HG03175 (cell line): ENCODE measurements around the gene IRX3.

Experiments used
- ATAC-seq: cut with Tn5 transposase; IDR thresholded peaks from one replicate; pipeline ENCODE4 v1.9.1; 2021; ENCODE audit warnings: mild to moderate bottlenecking, moderate library complexity; ENCODE audit not compliant: unreplicated experiment

IRX3 gene

DNA sequence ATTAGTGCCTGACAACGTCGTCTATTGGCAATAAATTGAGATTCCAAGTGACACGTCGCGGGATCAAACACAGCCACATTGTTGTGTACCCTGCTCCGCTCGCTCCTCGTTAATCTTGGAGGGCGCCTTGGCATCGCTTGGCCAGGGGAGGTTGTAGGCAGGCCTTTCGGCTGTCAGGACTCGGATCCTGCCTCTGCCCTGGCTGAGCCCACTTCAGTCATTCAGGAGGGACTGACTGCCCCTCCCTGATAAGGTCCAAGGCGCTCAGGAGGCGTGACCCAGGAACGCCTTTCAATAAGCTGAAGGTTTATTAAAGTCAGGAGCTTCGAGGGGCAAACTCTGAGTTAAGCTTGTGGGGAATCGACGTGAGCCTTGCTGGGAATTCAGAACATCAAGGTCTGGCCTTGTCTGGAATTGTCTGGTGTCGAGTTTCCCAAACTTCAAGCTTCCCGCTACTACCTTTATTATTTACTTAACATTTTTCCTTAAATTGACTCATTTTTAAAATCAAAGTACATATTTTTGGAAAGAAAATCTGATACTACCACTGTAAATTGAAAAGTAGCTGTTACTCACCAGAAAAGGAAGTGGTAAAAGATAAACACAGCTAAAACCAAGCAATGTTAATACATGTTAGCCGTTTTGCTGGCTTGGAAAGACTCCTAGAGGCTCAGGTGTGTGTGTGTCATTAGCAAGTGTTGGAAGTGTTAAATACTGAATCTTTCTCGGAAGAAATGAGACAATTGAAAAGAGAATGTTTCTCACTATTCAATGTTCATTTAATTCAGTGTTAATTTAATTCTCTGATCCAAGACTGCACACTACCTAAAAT is 5.3 kb upstream of the IRX3 start:
- no peak for ATAC-seq

DNA sequence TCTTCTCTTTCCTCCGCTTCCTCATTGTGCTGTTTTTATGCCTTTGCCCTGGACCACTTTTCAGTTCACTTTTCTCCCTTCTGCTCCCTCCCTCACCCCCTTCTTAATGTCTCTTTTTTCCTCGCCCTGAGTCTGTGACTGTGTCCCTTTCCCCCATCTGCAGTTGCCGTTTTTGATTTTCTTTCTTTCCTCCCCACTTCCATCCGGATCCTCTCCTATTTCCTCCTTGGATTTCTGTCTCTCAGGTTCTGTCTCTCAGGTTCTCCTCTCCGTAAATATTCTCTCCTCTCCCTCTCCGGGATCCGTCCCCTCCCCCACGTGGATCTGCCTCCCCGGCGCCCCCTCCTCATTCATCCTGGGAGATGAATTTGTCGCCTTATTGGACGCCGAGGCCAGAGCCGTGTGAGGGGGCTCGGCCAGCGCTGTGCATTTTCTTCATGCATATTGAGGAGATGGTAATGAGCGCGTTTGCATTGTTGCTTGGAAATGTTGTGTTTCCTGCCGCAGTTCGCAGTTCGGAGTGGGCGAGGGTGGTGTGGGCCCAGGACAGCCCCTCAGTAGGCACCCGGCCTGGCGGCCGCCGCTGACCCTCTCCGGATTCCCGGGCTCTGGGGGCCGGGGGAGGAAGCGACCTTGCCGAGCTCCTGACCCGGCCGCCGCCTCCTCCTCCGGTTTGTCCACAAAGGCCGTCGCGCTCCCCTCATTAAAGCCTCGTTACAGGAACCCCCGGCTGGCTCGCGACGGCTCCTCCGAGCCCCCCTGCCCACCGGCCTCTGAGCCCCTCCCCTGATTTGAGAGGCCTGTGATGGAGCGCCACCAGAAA is 4.5 kb upstream of the IRX3 start:
- ATAC-seq, result no peak

DNA sequence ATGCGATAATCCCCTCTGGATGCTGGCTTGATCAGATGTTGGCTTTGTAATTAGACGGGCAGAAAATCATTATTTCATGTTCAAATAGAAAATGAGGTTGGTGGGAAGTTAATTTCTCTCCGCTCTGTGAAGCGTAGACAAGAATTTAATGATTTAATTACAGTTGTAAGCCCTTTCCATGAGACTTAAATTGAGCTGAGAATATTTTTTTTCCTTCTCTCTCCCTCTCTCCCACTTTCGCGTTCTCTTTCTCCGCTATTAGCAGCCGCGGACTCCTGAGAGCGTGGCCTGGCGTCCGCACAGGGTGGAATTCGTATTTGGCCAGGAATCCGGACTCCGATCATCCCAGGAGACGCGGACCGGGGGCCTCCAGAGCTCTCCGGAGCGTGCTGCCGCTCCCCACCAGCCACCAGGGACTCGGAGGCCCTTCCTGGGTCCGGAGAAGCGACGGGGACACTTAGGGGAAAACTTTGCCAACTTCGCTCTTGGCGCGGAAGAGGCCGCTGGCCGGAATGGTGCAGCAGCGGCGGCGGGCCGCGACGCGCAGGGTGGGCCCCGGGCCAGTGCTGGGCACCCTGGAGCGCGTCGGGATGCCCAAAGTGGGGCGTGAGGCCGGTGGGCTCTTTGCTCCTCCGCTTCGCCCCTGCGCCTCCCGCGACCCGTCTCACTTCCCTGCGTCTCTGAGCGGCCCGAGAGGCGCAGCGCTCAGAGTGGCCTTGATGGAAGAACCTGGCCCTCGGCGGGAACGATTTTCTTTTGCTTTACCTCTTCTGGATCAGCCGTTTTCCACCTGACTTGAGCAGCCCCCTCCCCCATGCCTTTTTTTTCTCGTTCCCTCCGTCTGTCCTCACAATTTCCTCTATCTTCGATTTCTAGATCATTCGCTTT is 3.6 kb upstream of the IRX3 start:
- ATAC-seq, result no peak

DNA sequence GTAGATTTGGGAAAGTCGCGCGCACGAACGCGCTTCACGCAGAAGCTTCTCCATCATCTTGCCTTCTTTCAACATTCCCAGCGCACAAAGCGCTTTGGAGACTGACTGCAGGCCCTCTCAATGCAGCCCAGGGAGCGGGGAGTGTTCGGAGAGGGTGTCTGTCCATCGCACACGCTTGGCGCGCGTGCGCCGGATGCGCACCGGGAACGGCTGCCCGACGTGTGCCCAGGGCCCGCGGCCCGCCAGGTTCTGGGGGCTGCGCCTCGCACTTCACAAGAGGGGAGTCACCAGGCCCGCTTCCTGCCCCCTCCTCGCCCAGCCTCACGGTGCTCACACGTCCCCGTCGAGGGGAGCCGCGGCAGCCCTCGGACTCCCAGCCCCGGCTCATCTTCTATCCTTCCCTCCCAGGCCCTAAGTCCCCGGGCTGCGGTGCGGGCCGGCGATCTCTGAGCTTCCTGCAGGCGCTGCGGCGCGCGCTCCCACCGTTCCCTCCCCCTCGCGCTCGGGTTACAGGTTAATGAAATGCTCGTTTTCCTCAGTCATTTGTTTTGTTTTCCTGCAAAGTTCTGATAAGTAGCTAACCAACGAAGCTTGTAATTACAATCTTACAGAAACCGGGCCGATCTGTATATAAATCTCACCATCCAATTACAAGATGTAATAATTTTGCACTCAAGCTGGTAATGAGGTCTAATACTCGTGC is 2.8 kb upstream of the IRX3 start:
- no peak for ATAC-seq

DNA sequence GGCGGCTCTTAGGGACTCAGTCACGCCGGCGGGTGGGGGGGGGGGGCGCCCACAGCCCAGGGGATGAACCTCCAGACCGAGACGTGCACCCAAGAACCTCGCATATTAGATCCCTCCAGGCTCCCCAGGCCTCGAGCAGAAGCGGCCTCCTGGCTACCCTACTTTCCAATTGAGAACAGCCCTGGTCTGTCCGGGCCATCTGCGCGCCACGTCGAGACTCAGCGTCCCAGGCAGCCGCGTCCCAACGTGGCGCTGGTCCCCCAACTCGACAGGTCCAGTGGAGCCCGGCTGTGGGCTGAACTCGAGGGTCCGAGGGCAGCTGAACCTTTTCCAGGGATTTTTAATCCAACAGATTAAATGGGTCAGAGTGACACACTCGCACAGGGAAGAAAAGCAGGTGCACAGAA is 2.3 kb upstream of the IRX3 start:
- no peak for ATAC-seq

DNA sequence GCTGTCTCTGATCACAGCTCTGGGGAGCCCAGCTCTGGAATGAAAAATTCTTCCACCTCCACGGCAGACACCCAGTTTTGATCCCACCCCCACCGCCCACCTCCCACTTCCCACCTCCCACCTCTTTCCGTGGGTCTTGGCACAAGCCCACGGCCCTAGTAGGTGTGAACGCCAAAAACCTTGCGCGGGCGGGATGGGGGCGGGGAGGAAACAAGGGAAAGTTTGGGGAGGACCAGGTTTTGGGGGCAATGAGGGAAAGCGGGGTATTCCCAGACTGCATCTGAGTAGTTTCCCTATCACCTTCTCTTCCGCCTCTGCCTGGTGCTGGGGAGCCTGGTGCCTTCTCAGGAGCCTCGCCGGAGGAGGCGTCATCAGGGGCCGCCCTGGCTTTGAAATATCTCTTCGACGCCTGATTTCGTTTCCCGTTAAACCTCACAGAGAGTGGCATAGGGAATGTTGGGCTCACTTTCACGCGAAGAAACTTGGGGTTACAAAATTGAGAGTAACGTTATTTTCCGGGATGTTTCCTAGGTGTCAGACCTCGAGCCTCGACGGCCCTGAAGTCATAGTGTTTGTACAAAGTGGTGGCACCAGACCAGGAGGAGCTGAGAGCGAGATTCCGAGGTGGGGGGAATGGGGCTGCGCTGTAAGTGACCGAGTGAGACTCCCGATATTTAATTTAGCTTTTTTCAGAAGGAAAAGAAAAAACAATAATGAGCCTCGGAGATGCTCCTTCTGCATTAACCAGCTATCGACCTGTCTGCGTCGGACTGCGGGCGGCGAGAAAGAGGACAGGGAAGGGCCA is 1.6 kb upstream of the IRX3 start:
- no peak for ATAC-seq

DNA sequence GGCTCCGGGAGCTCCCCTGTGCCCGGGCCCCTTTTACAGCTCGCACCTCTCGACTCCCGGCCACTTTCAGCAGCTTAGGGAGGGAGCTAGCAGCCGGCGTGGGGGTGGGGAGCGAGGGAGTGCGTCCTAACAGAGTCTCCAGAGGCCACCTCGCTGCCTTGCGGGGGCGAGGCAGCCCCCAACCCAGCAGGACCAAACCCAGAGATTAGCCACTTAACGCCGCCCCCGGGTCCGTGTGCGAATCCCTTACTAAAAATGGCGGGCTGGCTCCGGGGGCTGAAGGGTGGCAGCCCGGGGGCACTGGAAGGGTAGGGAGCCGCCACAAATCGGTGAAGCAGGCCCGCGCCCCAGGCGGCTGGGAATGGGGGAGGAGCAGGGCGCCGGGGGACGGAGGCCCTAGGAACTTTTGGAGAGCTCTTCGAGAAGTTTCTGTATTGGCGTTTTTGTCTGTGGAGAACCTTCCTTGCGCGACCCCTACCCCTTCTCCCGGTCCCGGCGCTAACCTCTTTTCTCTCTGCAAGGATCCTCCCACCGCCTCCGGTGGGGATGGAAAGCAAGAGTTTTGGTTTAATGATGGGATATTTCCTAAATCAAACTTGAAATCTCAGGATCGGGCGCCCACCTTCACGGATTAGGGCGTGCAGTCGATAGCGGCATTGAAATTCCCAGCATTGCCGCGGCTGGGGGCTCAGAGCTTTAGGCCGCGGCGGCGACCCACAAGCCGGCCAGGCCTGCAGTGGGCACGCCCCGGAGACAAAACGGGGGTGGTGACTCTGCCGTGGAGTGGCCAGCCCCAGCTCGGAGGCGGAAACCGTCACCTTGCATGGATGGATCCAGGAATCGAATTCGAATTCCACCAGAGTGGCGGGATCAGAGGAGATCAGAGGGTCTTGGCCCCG is 793 bp upstream of the IRX3 start:
- ATAC-seq, result no peak

DNA sequence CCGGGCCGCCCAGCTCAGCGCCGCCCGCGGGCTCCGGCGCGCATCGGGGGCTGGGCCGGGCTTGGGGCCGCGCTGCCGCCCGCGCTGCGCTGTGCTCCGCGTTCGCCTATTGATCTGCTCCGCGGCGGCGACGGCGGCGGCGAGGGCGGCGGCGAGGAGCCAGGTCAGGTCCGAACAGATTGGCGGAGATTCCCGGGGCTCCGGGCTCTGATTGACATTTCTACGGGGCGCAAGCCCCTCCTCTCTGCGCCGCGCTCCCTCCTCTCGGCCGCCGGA is 559 bp downstream of the IRX3 start:
- no peak for ATAC-seq

DNA sequence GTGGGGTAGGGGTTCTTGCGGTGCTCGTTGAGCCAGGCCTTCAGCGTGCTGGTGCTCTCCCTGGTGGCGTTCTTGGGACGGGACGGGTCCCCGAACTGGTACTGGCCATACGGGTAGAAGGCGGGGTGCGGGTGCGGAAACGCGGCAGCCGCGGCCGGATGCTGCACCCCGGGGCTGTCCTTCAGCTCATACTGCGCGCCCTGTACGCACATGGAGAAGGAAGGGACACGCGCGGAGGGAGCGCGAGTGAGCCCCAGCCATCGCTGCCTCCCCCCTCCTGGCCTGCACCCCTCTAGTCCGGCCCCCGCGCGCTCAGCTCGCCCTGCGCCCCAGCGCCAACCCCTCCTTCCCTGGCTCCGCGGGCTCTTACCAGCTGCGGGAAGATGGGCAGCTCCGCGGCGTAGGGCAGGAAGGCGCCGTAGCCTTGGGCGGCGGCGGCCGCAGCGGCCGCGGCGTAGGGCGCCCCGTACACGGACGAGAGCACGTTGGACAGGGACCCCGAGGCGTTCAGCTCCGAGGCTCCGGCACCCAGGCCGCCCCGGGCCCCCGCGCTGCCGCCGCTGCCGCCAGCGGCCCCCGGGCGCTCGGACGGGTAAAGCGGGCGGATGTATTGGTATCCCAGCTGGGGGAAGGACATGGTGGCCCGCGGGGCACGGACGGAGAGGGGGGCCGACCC is 1.0 kb downstream of the IRX3 start:
- no peak for ATAC-seq

DNA sequence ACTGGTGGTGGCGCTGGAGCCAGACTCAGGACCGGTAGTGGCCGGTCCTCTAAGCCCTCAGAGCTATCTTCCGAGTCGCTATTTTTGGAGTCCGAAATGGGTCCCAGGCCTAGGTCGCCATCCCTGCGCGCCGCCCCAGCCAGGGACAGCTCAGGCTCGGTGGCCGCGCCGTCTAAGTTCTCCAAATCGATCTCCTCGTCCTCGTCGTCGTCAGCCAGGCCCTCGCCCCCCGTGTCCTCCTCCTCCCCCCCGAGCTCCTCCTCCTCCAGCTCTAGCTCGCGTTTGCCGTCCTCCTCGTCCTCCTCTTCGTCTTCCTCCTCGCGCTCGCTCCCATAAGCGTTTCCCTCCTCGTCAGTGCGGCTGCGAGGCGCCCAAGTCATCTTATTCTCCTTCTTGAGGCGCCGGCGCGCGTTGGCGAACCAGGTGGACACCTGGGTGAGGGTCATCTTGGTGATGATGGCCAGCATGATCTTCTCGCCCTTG is 1.6 kb downstream of the IRX3 start:
- no peak for ATAC-seq

DNA sequence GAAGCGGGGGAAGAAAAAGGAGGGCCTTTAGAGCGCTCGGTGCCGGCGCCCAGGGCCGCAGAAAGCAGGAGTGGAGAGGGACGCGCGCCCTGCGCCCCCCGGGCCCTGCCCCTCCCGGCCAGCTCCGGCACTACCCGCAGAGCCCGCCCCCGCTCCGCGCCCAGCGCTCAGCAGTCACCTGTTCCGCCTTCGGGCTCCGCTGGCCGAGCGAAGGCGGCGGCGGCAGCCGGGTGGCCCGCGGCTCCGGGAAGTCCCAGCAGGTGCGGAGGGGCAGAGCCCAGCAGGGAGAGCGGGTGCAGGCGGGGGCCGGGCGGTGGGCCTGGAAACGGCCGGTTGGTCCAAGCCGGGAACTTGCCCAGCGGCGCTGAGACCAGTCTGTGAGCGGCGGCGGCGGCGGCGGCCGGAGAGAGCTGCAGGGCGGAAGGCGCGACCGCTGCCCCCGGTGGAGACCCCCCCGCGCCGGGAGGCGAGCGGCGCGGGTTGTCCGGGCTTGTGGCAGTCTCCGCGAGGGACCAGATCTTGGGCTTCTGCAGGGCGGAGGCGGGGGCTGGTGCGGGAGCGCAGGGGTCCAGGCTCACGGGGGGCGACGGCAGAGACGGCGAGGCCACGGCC is 2.2 kb downstream of the IRX3 start:
- ATAC-seq, result no peak

DNA sequence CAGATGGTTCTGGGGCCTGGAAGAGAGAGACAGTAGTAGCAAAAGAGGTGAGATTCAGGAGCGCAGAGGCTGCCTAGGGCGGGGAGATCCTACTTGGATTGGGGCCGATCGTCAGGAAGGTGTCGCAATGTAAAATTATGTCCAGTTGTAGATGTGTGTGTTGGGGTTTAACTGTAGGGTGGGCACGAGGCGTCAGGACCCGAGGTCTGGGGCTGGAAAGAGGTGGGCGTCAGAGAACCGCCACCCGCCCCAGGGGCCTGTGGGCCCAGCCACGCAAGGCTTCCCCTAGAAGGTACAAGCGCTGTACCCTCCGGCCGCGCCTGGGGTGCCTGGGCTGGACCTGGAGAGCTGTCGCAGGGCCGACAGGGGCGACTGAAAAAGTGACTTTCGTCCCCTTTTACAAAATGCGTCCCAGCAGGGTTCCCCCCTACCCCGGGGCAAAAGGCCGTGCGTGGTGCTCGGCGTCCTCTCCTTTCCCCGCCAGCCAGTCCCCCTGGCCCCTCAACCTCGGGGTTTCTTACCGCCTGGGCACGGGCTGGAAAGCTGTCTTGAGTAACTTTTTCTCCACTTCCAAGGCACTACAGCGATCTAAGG is 2.8 kb downstream of the IRX3 start:
- ATAC-seq, result no peak

DNA sequence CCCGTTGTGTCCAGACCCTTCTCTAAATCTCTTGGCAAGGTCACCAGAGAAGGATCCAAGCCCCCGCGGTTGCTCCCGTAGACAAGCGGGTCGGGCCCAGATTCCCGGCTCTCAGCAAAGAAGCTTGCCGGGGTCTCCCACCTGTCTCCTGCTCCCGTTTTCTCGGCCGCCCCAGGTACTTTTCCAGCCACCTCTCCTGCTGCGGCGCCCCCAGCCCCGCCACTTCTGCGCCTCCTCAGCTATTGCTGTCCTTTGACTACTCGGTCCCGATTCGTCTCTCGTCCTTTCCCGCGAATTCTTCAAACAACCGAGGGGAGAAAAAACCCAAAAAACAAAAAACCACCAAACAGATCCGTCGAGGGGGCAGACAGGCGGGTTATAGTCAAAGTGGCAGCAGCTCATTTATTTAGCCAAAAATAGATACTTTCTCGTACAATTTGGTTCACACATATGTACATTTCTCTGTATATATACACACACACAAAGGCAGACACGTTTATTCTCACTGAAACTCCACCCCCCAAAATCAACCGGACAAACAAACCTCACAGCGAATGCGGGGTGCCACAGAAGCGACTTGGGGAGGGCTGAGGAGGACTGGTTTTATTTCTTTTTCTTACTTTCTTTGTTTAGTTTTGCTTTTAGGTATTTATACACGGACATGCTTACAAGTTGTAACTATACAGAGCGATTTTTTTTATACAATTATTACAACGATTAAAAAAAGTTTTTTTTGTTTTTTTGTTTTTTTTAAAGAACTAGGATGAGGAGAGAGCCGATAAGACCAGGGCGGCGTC is 3.5 kb downstream of the IRX3 start:
- no peak for ATAC-seq

DNA sequence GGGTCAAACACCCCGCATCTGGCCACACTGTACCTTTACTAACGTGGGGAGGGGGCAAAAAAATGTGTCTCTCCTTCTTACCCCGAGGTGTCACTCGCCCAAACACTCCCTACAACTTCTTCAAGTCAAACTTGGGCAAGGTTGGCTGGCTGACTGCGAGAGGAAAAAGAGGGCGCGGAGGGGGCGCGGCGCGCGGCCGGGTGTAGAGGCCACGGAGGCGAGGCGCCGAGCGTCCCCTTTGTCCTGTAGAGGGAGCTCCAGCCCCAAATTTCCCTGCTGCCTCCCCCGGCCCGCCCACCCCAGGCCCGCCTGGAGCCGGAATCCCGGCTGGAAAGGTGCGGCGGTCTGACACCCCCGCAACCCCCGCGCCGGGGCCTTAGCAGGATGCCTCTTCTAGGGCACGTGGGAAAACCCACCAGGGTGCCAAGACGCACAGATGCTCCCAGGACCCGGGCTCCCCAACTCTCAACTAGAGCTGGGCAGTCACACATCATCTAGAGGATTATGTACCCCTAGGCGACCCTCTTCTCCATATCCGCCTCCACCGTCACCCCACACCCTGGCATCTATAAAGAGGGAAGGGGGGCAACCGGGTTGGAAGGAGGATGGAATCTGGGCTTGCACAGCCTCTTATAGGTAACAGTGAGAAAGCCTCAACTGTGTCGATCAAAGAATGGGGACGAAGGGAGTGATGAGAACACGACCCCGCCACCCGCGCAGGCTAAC is 4.2 kb downstream of the IRX3 start:
- no peak for ATAC-seq

DNA sequence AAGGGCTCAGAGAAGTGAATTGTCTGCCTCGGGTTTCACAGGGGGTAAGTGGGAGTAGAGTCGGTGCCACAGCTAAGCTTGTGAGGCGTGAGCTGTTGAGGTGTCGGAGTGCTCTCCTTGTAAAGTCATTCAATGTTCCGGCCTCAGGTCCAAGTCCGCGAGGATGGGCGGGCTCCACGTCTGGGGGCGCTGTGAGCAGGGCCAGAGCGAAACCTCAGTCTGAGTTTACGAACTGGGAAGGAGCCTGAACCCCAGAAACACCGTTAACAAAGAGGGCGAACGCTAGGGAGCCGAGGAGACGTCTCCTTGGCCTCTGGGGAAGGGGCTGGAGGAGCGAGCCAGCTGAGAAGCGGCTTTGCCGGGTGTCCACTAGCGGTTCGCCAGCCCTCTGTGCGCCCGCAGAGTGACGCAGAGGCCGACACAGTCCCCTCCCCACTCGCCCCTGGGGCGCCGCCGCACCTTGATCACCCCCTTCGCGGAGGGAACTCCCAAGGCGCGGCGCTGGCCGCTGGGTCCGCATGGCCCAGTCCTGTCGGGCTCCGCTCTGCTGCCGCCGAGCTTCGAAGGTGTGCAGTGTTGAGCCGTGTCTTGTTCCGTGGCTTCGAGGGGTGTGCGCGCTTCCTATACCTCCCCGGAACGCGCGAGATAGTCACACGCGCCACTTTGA is 4.9 kb downstream of the IRX3 start:
- no peak for ATAC-seq

DNA sequence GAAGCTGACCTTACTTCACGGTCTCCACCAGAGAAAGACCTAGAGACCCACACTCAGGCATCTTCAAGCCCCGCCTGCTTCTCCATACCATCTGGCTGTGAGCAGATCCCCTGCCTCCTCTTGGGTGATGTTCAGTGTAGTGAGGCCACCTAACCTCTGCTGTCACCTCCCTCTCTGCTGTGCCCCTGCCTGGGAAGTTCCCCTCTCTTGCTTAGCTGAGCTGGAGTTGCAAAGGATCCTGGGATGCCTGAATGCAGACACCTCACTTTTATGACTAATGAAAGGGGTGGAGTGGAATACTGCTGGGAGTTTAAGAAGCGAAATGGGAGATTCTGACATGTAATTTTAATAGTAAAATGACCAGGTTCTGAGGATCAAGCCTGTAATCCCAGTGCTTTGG is 5.8 kb downstream of the IRX3 start:
- no peak for ATAC-seq
